ENCODE measurements around the gene MVD.
"Not testable (repeated sequence)": the region's sequence is repeated elsewhere in the genome, so short reads cannot be mapped to it uniquely, and the experiment has no call there.

MVD gene

DNA sequence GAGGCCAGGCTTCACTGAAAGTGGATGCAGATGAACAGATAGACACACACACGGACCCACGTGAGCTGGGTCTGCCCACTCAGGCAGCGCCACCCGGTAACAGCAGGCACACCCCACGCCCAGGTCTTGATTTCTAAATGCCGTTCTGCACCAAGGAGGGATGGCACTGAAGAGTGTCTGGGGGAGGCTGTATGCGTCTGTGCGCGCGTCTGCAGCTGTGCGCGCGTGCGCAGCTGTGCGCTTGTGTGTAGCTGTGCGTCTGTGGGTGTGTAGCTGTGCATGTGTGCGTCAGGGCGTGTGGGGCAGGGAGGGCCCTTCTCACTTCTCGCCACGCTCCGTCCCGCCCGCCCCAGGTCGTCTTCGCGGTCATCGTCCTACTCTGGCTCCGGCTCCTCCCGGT lies 40.0 kb downstream of the MVD start:
- DNase-seq = no peak

DNA sequence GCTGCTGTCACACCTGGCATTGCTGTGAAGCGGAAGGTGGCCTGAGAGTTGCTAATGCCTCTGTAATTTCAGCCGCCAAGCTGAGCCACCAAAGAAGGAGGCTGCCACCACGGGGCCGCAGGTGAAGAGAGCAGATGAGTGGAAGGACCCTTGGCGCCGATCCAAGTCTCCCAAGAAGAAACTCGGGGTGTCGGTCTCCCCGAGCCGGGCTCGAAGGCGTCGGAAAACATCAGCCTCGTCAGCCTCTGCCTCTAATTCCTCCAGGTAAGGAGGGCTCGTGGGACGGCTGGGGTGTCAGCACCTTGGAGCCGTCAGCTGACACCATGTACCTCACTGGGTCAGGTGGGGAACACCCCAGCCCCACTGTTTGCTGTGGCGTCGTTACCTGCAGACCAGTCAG lies 40.8 kb downstream of the MVD start:
- DNase-seq = no peak

DNA sequence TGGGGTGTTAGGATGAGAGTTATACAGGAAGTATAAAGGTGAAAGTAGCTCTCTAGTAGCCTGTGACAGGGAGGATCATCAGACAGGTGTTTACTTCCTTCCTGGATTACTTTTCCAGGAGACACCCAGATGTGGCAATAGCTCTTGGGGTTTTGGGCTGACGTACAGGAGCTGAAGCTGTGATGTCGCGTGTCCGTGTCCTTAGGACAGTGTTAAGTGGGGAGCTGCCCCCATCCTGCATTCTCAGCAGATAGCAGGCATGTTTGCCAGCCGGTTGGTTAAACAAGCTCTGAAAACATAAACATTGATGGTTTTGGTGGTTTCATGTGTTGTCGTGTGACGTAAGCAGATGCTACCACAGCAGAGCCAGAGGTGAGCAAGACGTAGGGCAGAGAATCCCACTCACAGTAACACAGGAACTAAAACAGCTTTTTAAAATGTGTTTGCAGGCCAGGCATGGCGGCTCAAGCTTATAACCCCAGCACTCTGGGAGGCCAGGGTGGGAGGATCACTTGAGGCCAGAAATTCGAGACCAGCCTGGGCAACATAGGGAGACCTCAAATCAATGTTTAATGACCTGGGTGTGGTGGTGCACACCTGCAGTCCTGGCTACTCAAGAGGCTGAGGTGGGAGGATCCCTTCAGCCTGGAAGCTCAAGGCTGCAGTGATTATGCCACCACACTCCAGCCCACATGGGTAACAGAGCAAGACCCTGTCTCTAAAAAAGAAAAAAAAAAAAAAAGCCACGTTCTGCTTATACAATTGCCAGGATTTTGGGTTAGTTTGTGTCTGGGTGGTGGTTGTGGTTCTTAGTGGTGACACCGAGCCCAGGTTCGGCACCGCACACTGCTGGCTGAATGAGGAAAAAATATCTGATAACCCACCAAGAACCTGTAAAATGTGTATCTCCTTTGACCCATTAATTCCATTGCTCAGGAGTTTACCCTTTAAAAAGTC lies 42.8 kb downstream of the MVD start:
- peak; percentile 80 to 86 for DNase-seq

DNA sequence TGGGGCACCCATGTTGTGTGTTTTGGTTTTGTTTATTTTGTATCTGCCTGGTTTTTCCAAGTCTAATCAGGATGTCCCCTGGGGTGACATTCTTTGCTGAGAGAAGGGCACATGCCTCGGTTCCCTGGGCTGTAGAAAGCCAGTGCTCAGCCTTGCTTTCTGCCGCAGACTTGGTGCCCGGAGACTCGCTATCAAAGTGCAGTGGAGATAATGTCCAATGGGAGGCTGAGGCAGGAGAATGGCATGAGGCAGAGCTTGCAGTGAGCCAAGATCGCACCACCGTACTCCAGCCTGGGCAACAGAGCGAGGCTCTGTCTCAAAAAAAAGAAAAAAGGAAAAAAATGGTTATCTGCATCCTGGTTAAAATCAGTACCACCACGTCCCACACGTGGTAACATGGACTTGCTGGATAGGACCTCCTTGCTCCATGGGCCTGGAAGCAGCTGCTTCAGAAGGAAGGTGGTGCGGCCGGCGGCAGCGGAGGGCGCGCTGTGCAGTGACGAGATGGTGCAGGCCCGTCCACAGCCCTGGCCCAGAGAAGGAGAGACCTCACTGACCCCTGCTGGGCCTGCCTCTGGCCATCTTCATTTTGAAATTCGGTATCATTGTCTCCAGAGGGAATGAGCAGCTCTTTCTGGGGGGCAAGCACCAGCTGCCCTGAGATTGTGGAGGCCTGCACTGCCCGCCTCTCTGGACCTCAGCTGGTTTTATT lies 43.8 kb downstream of the MVD start:
- DNase-seq = no peak

DNA sequence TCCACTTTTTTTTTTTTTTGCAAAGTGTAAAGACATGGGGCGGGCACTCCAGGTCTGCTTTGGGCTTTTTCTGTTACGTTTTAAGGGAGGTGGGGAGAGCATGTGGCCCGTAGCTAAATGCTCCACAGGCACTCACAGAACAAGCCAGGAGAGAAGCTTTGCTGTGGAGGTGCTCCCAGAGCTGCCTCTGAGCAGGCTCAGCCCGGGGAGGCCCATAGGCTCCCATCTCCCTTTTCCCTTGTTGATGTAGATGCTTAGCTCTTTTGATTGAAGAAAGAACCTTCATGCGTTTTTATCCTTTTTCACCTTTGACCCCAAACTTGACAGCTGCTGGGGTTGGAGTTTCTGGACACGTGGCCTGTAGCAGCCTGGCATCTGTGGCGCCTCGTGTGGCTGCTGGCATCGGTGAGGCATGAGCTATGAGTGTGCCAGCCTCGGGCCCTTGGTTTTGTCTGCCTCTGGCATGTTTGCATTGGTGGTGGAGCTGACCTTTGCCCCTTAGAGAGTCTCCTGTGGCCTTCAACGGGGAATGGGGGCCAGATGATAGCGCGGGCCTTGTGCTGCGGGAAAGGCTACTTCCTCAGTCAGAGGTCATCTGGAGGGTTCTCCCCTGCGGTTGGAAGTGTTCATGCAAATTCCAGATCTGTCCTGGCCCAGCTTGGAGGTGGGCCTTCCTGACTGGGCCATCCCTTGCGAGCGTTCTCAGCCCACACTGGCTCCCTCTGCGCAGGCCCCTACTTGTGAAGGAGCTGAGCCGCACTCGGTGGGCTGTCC lies 44.5 kb downstream of the MVD start:
- no peak for DNase-seq

DNA sequence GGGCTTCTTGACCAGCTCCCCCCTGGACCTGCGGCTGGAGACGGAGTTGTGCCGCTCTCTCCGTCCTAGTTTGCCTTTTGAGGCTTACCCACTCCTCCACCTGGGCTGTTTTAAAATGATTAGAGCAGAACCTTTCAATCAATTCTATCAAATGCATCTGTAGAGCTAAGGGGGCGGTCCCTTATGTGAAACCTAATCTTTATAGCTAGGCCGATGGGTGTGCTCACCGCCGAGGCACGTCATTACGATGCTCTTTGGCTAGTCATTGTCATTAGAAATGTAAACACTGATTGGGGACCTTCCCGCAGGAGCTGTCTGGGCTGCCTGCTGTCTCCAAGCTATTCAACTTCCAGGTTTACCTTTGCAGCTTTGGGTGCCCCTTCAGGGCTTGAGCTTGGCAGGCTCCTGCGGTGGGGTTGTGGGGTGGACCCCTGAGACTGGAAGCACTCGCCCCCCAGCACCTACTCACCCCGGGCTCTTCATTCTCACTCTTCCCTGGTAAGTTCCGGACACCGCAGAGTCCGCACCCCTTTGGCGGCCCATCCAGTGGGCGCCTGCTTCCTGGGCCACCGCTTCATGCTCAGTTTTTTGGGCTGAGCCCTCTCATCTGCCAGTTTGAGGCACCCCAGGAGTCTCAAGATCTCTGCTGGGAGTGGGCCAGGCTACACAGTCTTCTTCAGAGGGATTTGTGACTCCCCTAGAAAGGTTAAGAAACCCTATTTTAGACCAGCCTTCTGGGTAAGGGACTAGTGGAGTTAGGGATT lies 45.4 kb downstream of the MVD start:
- DNase-seq = no peak

DNA sequence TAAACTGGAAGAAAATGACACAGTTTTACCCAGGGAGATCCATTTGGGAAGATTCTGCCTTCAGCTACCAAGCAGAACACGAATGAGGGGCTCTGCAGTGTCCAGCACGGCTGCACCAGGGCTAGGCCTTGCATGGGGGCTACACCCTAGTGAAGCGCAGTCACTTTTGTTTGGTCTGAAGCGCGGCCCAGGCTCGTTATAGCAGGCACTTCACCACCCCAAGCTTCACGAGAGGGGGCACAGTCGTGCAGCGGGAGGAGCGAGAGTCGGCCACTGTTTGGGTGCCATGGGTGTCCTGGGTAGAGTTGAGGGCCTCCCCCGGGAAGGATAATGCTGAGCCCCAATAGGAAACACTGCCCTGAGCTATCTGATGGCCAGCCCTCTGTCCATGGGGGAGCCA lies 46.2 kb downstream of the MVD start:
- no peak for DNase-seq

DNA sequence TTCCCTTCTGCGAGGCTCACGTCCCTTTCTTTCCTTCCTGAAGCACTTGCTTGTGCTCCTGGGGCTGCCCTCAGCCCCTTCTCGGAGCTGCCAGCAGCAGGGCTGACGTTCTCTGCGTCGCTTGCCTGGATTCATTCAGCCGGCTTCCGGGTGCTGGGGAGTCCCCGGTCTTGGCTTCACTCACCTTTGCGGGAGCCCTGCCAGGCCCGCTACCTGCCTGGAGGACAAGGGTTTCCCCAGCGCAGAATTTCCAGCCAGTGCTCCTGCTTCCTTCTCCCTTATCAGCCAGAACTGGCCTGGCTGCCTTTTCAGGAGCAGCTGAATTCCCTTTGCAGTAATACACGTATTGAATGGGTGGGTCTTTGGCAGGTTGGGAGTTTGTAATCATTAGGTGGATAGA lies 46.6 kb downstream of the MVD start:
- no peak for DNase-seq

DNA sequence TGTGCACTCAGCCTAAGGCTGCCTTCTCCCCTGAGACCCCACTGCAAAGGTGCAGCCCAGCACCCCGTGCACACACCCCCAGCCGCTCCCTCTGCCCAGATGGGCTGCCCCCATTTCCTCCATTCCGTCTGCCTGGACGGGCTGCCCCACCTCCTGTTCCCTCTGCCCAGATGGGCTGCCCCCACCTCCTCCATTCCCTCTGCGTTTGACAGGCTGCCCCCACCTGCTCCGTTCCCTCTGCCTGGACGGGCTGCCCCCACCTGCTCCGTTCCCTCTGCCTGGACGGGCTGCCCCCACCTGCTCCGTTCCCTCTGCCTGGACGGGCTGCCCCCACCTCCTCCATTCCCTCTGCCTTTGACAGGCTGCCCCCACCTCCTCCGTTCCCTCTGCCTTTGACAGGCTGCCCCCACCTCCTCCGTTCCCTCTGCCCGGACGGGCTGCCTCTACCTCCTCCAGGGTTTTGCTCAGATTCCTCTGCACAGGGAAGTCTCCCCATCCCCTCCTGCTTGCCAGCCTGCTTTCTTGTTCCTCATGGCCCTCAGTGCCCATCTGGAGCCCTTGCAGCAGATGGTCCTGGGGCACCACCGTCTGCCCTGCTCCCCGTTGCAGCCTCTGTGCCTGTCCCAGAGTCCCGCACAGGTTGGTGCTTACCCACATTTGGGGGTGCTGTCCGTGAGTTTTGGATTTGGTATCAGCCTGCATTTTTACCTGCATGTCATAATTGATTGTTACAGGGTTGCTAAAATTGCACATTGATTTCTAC lies 47.9 kb downstream of the MVD start:
- DNase-seq = no peak

DNA sequence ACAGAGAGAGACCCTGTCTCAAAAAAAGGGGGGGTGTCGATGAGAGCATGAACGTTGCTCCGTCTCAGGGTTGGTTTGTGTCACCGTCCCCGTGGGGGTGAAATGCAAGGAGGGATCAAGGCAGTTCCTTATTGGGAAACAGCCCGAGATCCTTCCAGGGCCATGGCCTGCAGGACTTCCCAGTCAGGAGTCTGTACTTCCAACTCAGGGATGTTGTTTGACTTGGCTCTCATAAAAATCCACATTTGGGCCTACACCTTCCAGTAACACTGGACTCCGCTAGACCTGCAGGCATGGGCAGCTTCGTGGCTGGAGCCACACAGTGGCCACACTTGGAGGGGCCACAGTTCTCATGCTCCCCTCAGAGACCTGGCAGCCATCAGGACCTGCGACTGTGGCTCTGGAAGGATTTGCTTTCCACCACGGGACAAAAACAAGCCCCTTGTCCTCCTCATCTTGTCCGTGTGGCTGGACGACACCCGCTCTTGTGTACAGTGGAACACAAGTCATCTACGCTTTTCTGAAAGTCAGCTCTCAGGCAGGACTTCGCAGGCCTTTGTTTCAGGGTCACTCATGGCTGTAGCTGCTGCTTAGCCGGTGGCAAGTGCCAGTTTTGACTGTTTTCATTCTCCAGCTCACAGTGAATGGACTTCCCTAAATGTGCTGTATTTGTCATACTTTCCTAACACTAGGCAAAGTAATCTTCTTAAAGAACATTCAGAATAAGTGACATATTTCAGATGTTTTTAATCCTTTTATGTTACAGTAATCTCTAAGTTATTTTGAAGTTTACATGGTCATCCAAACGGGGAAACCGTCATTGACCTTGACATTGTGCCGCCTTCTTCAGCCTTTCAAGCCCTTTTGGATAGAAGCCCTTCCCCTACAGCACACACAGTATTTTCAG lies 48.7 kb downstream of the MVD start:
- no peak for DNase-seq

DNA sequence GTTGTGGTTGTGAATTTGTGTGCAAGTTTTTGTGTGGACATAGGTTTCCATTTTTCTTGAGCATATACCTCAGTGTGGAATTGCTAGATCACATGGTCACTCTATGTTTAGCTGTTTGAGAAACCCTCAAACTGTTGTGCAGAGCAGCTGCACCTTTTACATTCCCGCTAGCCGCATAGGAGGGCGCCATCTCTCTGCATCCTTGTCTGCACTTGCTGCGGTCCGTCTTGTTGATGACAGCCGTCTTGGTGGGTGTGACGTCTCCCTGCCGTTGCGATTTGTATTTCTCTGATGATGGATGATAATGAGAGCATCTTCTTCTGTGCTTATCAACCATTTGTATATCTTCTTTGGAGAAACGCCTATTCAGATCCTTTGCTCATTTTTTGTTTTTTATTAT lies 49.6 kb downstream of the MVD start:
- DNase-seq = no peak

DNA sequence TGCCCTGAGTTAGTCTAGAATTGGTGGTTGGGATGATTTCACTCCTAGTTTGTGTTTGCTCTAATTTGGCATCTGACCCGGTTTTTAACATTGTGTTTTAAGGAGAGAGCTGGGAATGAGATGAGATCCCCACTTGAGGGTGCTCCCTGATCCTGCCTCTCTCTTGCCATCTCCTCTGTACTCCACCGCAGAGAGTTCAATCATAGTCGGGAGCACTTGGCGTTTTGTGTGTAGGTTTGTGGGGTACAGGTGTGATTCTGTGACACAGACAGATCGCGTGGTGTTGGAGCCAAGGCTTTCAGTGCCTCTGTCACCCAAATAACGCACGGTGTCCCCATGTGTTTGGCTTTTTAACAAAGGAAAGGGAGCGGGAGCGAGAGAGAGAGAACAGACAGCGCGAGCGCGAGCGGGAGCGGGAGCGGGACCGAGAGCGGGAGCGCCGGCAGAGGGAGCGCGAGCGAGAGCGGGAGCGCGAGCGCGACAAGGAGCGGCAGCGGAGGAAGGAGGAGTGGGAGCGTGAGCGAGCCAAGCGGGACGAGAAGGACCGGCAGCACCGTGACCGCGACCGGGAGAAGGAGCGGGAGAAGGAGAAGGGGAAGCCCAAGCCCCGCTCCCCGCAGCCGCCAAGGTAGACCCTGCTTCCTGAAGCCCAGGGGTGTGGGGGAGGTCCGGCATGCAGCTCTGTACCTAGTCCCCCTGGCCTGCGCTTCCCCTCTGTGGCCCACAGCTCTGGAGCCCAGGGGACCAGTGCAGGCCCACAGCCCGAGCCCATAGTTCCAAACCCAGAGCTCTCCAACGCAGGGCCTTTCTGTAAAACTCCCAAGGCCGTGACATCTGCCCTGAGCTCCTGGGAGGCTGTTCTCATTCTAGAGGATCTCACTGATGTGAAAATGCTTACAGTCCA lies 51.7 kb downstream of the MVD start:
- DNase-seq = no peak

DNA sequence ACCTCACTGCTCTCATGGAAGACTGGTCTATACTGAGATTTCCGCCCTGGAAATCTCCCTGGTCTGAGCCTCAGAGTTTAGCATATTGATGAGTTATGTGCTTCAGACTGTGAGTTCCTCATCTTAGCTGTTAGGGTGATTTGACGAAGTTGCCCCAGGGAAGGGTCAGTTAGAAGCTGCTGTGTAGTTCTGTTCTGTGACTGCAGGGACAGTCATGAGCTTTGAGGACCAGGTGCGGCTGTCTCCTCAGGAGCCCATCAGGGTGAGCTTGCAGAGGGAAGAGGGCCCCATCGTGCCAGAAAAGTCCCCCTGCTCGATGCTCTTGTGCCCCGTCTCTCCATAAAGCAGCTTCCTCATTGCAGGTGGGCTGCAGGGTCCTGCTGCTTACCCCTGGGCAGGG lies 52.8 kb downstream of the MVD start:
- no peak for DNase-seq

DNA sequence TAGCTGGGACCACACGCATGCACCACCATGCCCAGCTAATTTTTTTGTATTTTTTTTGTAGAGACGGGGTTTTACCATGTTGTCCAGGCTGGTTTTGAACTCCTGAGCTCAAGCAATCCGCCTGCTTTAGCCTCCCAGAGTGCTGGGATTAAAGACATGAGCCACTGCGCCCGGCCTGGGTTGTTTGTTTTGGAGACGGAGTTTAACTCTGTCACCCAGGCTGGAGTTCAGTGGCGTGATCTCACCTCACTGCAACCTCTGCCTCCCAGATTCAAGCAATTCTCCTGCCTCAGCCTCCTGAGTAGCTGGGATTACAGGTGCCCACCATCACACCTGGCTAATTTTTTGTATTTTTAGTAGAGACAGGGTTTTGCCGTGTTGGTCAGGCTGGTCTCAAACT lies 53.5 kb downstream of the MVD start:
- not testable (repeated sequence) for DNase-seq

DNA sequence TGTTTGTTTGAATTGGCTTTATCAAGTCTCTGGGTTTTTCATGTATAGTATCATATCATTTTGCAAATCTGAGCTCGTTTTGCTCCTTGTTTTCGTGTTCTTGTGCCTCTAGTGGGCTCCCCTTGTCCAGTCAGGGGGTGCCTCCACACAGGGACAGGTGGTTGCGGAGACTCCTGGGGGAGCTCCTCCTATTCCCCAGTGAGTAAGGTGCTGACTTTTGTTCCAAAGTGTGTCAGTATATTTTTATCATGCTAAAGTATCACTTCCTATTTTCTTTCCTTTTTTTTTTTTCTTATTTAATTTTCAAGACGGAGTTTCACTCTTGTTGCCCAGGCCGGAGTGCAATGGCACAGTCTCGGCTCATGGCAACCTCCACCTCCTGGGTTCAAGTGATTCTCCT lies 54.8 kb downstream of the MVD start:
- DNase-seq = no peak

DNA sequence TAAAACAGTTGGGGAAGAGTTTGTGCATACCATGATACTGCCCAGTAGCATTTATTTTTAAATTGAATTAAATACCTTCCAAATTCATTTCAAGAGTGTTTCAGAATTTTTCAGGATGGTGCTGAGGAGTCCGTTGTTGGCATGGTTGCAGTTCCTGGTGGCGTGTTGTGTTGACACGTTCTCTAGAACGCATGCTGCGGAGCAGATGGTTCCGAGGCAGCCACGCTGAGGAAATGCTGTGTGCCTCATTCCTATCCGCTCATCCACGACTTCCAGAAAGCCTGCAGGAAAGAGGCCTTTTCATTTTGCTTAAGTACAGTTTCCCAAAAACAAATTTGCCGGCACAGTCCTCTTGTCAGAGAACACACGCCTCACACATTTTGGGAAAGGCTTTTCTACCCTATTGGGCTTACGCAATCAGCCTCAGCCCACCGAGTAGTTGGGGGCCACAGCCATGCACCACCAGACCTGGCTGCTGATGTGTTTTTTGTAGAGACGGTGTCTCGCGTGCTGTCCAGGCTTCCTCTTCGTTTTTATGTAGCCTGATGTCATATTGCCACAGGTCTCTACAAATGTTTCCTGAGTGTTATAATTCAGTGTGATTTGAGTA lies 56.6 kb downstream of the MVD start:
- no peak for DNase-seq

DNA sequence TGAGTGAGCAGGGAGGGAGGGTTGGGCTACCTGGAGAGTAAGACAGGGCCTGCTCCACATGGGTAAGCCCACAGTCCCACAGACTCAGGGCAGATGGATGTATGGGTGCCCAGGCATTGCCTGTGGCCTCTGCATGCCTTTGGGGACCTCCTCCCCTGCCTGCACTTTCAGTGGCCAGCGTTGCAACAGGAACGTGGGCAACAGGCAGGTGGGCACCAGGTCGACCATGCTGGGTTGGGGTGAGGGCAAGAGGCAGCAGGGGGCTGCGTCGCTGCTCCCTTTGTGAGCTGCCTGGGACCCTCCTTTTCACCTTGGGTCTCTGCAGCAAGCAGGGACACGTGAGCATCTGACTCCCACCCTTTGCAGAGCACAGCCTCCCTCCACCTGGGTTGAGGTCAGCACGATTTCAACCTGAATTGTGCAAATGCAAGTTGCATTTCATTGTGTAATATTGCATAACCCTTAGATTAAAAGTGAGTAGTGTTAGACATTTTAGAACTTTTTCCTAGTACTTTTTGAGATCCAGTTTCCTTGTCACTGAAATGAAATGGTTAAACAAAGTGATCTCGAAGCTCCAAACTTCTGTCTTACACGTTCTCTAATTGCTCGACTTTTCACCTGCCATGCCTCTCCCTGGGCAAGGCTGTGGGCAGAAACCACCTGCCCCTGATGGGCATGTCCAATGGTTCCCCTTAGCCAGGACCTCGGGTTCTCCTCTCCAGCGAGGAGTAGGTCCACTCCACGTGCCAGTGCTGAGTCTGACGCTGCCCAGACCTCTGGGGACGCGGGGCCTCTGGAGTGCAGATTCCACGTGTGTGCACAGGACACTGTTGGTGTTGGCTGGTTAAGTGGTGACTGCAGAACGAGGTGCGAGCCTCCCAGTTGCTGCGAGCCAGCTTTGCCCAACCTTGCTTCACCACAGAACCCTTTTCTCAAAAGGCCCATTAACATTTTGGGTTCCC lies 57.4 kb downstream of the MVD start:
- no peak for DNase-seq

DNA sequence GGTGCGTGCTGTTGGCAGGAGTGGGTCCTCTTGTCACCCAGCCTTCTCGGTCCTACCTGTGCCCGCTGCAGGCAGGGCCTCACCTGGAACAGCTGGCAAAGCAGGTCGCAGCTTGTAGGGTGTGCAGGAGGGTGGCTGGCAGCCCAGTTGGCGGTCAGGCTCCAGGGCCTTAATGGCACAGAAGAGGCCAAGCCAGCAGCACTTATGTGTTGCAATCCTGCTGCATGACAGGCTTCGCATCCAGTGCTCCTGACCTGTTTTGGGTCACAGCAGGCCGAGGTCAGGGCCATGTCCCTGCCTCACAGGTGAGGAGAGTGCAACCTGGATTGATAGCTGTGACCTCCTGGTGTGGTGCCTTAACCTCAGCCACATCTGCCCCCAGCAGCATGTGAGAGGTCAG lies 60.8 kb downstream of the MVD start:
- no peak for DNase-seq

Data from CD4-positive, alpha-beta T cell treated with Interleukin-4 for 1 hour (primary cell).